Measurements from ENCODE around the gene TMEM240. TPM values are rescaled to one million over a fixed set of nuclear protein-coding genes. Genes with fewer than 3 reads are reported as not detected.
A peak's percentile ranks its signal among the peaks of the same experiment; 100 is the strongest.
"Not testable (repeated sequence)": the region's sequence is repeated elsewhere in the genome, so short reads cannot be mapped to it uniquely, and the experiment has no call there.

TMEM240 gene
- total RNA-seq, 2 donors from 2014 or later: 3.9 to 7.8 TPM

GRCh38 chr1:1559066-1559465, 18.6 kb upstream of the TMEM240 start:
- intact Hi-C loops (cut with DNase I): no loop called here
- DNase-seq (ENCODE audit: low spot score): no peak

- no peak for DNase-seq (ENCODE audit: low spot score)
- intact Hi-C loops (cut with DNase I): no loop called here
Measured at GRCh38 chr1:1558591-1558990, 18.2 kb upstream of the TMEM240 start.

GRCh38 chr1:1557688-1558087, 17.3 kb upstream of the TMEM240 start:
- intact Hi-C loops (cut with DNase I); DNase-seq (ENCODE audit: low spot score): not testable (repeated sequence)

GRCh38 chr1:1556961-1557360, 16.5 kb upstream of the TMEM240 start:
- intact Hi-C loops (cut with DNase I); DNase-seq (ENCODE audit: low spot score): not testable (repeated sequence)

GRCh38 chr1:1556505-1556904, 16.1 kb upstream of the TMEM240 start:
- intact Hi-C loops (cut with DNase I): no loop called here

GRCh38 chr1:1554926-1555915, 14.8 kb upstream of the TMEM240 start:
- DNase-seq (ENCODE audit: low spot score): peak; percentile 69
- intact Hi-C loops (cut with DNase I): no loop called here

More at GRCh38 chr1:1556505-1556904, 16.1 kb upstream of the TMEM240 start:
- DNase-seq (ENCODE audit: low spot score): peak; percentile 74

GRCh38 chr1:1554550-1554925, 14.1 kb upstream of the TMEM240 start:
- DNase-seq (ENCODE audit: low spot score): peak; percentile 79
- intact Hi-C loops (cut with DNase I): no loop called here

- DNase-seq (ENCODE audit: low spot score): no peak
- intact Hi-C loops (cut with DNase I): no loop called here
Measured at GRCh38 chr1:1553821-1554494, 13.5 kb upstream of the TMEM240 start.

- intact Hi-C loops (cut with DNase I): no loop called here
- no peak for DNase-seq (ENCODE audit: low spot score)
Measured at GRCh38 chr1:1552263-1552639, 11.8 kb upstream of the TMEM240 start.

- DNase-seq (ENCODE audit: low spot score): no peak
- intact Hi-C loops (cut with DNase I): no loop called here
Measured at GRCh38 chr1:1551524-1552262, 11.3 kb upstream of the TMEM240 start.

GRCh38 chr1:1550591-1551432, 10.4 kb upstream of the TMEM240 start:
- intact Hi-C loops (cut with DNase I): no loop called here
- no peak for DNase-seq (ENCODE audit: low spot score)

- intact Hi-C loops (cut with DNase I): no loop called here
- DNase-seq (ENCODE audit: low spot score): no peak
Measured at GRCh38 chr1:1550087-1550486, 9.7 kb upstream of the TMEM240 start.

GRCh38 chr1:1548591-1548990, 8.2 kb upstream of the TMEM240 start:
- DNase-seq (ENCODE audit: low spot score): no peak
- intact Hi-C loops (cut with DNase I): no loop called here

- intact Hi-C loops (cut with DNase I): no loop called here
- no peak for DNase-seq (ENCODE audit: low spot score)
Measured at GRCh38 chr1:1547476-1547875, 7.1 kb upstream of the TMEM240 start.

- no peak for DNase-seq (ENCODE audit: low spot score)
- intact Hi-C loops (cut with DNase I): no loop called here
Measured at GRCh38 chr1:1547011-1547410, 6.6 kb upstream of the TMEM240 start.

- intact Hi-C loops (cut with DNase I): no loop called here
- DNase-seq (ENCODE audit: low spot score): no peak
Measured at GRCh38 chr1:1545946-1546737, 5.7 kb upstream of the TMEM240 start.

- no peak for DNase-seq (ENCODE audit: low spot score)
- intact Hi-C loops (cut with DNase I): no loop called here
Measured at GRCh38 chr1:1544544-1544943, 4.1 kb upstream of the TMEM240 start.

GRCh38 chr1:1543706-1544099, 3.3 kb upstream of the TMEM240 start:
- no peak for DNase-seq (ENCODE audit: low spot score)
- intact Hi-C loops (cut with DNase I): no loop called here

Data from posterior vena cava (tissue), 2 donors.